AG04450 (cell line): ENCODE measurements around the gene LINGO4. TPM values are rescaled to one million over a fixed set of nuclear protein-coding genes. Genes with fewer than 3 reads are reported as not detected.
"Not testable (repeated sequence)": the region's sequence is repeated elsewhere in the genome, so short reads cannot be mapped to it uniquely, and the experiment has no call there.

Source experiments
- CTCF ChIA-PET: fragments of 300-600, 350-600 bp; formaldehyde crosslinking; extraction: SDS; loops from one replicate; lab custom pipeline; 2022; ENCODE audit warnings: antibody characterized with exemption, inconsistent platforms; lab: Charles Lee
- POLR2A ChIA-PET: fragments of 350-600 bp; formaldehyde crosslinking; extraction: SDS; loops from one replicate; lab custom pipeline; 2021; ENCODE audit warnings: antibody characterized with exemption, inconsistent platforms; lab: Yijun Ruan, JAX
- DNase-seq: peaks from one replicate; pipeline ENCODE4 v3.0.0-alpha.2; 2011; ENCODE audit warnings: low read depth, low spot score
- H3K27ac ChIP-seq: one replicate; pipeline ENCODE4 v1.5.1; 2012; ENCODE audit warnings: low read depth, low read length, control low read depth
- H3K27me3 ChIP-seq: one replicate; pipeline ENCODE4 v1.6.0; 2012; ENCODE audit warnings: low read length; ENCODE audit not compliant: control insufficient read depth, insufficient read depth
- H3K4me3 ChIP-seq: 2 replicates; pipeline ENCODE4 v1.5.1; 2011; ENCODE audit warnings: mild to moderate bottlenecking, low read depth, low read length, control low read depth
- H3K9me3 ChIP-seq: 2 replicates; pipeline ENCODE4 v1.5.1; 2012; ENCODE audit warnings: low read length; ENCODE audit not compliant: control insufficient read depth, insufficient read depth
- CTCF ChIP-seq: IDR thresholded peaks from 2 replicates; pipeline ENCODE4 v1.5.1; 2011; ENCODE audit warnings: low read depth, low read length, control low read depth, inconsistent platforms
- polyA plus RNA-seq: library from polyadenylated mRNA; depleted of rRNA; stranded (reverse); fragments of >200 nt; gene quantifications from 2 replicates; pipeline ENCODE4 v1.2.3, GENCODE V29; 2011

The LINGO4 gene
- polyA plus RNA-seq, 1 experiment, result not detected

GRCh38 chr1:151782741-151783140 is 22.5 kb downstream of the LINGO4 start:
- H3K4me3 ChIP-seq, result no peak overlapping the region
- no peak for DNase-seq
- ChIA-PET POLR2A (no interaction called here), CTCF (no interaction called here)
- H3K27ac ChIP-seq, result no peak overlapping the region
- H3K9me3 ChIP-seq, result no peaks in the 10 kb centered on the region
- no peak for TF ChIP-seq CTCF
- peaks cover 26% of the 10 kb centered on the region for H3K27me3 ChIP-seq

DNA sequence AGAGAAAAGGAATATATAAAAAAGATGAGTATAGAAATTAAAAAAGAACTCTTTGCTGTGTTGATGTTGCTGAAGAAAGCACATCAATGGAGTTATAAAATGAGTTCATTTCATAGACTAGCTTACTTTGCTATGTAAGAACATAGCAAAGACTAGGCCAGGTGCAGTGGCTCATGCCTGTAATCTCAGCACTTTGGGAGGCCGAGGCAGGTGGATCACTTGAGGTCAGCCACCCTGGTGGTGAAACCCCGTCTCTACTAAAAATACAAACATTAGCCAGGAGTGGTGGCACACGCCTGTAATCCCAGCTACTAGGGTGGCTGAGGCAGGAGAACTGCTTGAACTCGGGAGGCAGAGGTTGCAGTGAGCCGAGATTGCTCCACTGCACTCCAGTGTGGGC is 23.2 kb downstream of the LINGO4 start:
- H3K27me3 ChIP-seq, result peaks cover 26% of the 10 kb centered on the region
- H3K4me3 ChIP-seq, CTCF ChIA-PET, DNase-seq, H3K27ac ChIP-seq, H3K9me3 ChIP-seq, POLR2A ChIA-PET: not testable (repeated sequence)

- H3K9me3 ChIP-seq, DNase-seq, H3K4me3 ChIP-seq, H3K27ac ChIP-seq, POLR2A ChIA-PET: not testable (repeated sequence)
- CTCF ChIA-PET, result interaction anchor here (0.7 to 1.1 kb wide), 2 partner anchors 9 to 247 kb away, joined by 3 read pairs; no protein-coding TSS in a partner anchor
- peaks cover 19% of the 10 kb centered on the region for H3K27me3 ChIP-seq
Observed at GRCh38 chr1:151780736-151781135, 24.5 kb downstream of the LINGO4 start.

DNA sequence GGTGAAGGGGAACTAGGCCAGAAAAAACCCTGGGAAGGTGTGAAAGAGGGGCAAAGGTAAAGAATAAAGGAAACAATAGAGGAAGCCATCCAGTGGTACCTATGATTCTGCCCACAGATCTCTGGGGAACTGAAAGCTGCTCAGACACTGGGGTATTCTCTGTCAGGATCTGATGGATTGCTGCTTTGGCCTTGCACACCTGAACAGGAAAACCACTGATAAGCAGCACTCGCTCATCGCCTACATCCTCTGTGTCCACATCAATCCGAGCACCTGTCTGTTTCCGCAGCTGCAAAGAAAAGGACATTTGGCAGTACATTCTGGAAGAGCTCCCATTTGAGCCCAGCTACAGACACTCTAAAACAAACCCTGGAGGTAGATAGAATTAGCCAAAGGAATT is 25.4 kb downstream of the LINGO4 start:
- POLR2A ChIA-PET, result no interaction called here
- no peak for TF ChIP-seq CTCF
- H3K4me3 ChIP-seq, result no peak overlapping the region
- DNase-seq, result no peak
- H3K9me3 ChIP-seq, result no peaks in the 10 kb centered on the region
- CTCF ChIA-PET, result no interaction called here
- H3K27me3 ChIP-seq, result peaks cover 19% of the 10 kb centered on the region
- H3K27ac ChIP-seq, result no peak overlapping the region

DNA sequence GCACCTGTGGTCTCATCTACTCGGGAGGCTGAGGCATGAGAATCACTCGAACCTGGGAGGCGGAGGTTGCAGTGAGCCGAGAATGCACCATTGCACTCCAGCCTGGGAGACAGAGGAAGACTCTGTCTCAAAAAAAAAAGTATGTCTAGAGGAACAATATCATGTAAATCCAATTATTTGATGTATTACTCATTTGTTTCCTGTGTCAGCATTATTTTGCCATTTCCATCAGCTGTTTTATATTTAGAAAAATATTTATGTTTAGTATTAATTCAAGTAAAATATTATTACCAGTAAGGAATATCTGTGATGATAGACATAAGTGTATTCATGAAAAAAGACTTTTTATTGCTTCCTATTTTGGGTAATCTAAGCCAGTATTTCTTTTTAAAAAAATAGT is 27.9 kb downstream of the LINGO4 start:
- no peak for DNase-seq
- H3K27me3 ChIP-seq, result peaks cover 6% of the 10 kb centered on the region
- H3K4me3 ChIP-seq, result no peak overlapping the region
- H3K9me3 ChIP-seq, result no peaks in the 10 kb centered on the region
- ChIA-PET CTCF (no interaction called here), POLR2A (no interaction called here)
- no peak for TF ChIP-seq CTCF
- no peak overlapping the region for H3K27ac ChIP-seq

- H3K4me3 ChIP-seq, result no peak overlapping the region
- CTCF ChIA-PET, result no interaction called here
- TF ChIP-seq CTCF, result no peak
- DNase-seq, result no peak
- H3K27me3 ChIP-seq, result peaks cover 4% of the 10 kb centered on the region
- POLR2A ChIA-PET, result no interaction called here
- no peak overlapping the region for H3K27ac ChIP-seq
- H3K9me3 ChIP-seq, result no peaks in the 10 kb centered on the region
Observed at GRCh38 chr1:151776665-151777062, 28.6 kb downstream of the LINGO4 start.
